Measurements from ENCODE around the gene TAF11.

DNA sequence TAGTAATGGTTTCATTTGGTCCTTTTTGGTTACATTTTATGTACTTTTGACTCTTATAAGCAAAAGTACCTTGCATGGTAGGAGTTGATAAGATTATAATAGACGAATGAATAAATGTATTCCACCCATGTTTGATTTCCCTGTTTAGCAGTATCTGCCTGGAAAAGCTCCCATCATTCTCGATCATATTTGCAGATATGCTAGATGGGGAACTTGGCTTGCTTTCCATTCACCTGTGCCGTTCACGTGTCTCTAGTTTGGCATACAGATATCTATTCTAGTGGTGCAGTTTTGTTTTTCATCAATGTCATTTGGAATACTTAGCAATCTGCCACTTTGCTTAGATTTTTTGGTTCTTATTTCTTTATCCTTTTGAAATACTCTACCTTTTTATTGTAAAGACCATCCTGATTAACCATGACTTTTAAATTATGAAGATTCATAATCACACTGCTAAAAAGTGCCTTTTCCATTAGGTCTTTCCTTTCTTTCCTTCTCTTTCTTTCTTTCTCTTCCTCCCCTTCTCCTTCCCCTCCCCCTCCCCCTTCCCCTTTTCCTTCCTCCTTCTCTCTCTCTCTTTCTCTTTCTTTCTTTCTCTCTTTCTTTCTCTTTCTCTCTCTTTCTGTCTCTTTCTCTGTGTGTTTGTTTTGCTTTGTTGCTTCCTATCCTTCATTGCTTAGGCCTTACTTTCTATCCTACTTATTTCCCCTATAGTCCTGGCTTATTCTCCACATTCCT is 41.6 kb upstream of the TAF11 start:
- no peak for TF ChIP-seq POLR2A (IDR thresholded peaks at IDR 0.05)
- TF ChIP-seq, protein P1, sequence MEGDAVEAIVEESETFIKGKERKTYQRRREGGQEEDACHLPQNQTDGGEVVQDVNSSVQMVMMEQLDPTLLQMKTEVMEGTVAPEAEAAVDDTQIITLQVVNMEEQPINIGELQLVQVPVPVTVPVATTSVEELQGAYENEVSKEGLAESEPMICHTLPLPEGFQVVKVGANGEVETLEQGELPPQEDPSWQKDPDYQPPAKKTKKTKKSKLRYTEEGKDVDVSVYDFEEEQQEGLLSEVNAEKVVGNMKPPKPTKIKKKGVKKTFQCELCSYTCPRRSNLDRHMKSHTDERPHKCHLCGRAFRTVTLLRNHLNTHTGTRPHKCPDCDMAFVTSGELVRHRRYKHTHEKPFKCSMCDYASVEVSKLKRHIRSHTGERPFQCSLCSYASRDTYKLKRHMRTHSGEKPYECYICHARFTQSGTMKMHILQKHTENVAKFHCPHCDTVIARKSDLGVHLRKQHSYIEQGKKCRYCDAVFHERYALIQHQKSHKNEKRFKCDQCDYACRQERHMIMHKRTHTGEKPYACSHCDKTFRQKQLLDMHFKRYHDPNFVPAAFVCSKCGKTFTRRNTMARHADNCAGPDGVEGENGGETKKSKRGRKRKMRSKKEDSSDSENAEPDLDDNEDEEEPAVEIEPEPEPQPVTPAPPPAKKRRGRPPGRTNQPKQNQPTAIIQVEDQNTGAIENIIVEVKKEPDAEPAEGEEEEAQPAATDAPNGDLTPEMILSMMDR (IDR thresholded peaks at IDR 0.05) = no peak
